Measurements from ENCODE around the gene MYO1D.

- TF ChIP-seq POLR2A (IDR thresholded peaks at IDR 0.05) (no peak), CTCF (IDR thresholded peaks at IDR 0.05) (no peak), EP300 (IDR thresholded peaks at IDR 0.05) (no peak)
Measured at GRCh38 chr17:32826076-32826475, 50.8 kb downstream of the MYO1D start.
